ACC112 (cell line): ENCODE data around the gene RPS6KA5.

Experiments used
- H2AFZ ChIP-seq: fragments of 200-600 bp; sonication (generic); one replicate; pipeline ENCODE4 v1.6.0; 2017; ENCODE audit warnings: antibody characterized with exemption, low read length; ENCODE audit not compliant: unreplicated experiment
- H3K27ac ChIP-seq: fragments of 200-600 bp; sonication (generic); 2 replicates; pipeline ENCODE4 v1.5.1; 2014; ENCODE audit warnings: low read depth, mild to moderate bottlenecking, antibody characterized with exemption, low read length, moderate library complexity
- H3K27me3 ChIP-seq: fragments of 200-600 bp; sonication (generic); 2 replicates; pipeline ENCODE4 v1.6.1; 2014; ENCODE audit warnings: mild to moderate bottlenecking, antibody characterized with exemption, low read length, moderate library complexity, mixed read lengths; ENCODE audit not compliant: insufficient read depth
- H3K36me3 ChIP-seq: fragments of 200-600 bp; sonication (generic); 2 replicates; pipeline ENCODE4 v1.6.1; 2016; ENCODE audit warnings: mild to moderate bottlenecking, antibody characterized with exemption, low read length, moderate library complexity, mixed read lengths; ENCODE audit not compliant: insufficient read depth
- H3K4me1 ChIP-seq: fragments of 200-600 bp; sonication (generic); one replicate; pipeline ENCODE4 v1.6.1; 2016; ENCODE audit warnings: low read length, mixed read lengths; ENCODE audit not compliant: insufficient read depth, unreplicated experiment, control insufficient read depth
- H3K4me3 ChIP-seq: fragments of 200-600 bp; sonication (generic); 2 replicates; pipeline ENCODE4 v1.5.1; 2014; ENCODE audit warnings: mild to moderate bottlenecking, low read depth, low read length
- H3K79me2 ChIP-seq: fragments of 200-600 bp; sonication (generic); one replicate; pipeline ENCODE4 v1.6.0; 2016; ENCODE audit warnings: low read length; ENCODE audit not compliant: control insufficient read depth, unreplicated experiment, insufficient read depth

RPS6KA5 gene

DNA sequence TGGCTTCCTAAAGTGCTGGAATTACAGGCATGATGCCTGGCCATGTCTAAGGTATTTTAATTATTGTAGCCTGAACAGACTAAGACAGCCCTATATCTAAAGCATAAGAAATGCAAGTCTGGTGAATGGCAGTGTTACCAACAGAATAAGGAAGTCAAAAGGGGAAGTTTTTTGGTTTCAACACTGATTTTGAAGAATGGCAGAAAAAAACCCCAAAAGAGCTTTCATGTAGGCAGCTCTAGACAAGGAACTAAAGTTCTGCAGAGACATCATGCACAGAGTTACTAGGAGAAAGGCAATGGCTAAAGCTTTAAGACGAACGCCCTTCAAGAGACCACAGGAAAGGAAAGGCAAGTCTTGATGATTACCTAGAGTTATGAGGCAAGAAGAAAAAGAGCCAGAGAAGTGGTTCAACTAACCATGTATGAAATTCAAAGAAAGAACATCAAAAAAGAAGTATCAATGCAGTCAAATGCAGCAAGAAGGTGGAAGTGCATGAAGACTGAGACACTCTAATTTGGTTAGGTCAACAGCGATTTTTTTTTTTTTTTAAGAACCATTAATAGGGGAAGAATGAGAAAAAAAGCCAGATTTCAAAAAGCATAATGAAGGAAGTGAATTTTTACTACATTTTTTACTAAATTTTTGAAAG, 50.8 kb downstream of the RPS6KA5 start:
- Histone ChIP-seq H3K36me3 (no peaks in the 10 kb centered on the region), H3K4me1 (no peaks in the 10 kb centered on the region), H3K4me3 (no peak overlapping the region), H3K27me3 (no peaks in the 10 kb centered on the region), H3K27ac (no peak overlapping the region), H2AFZ (no peak overlapping the region), H3K79me2 (no peaks in the 10 kb centered on the region)

DNA sequence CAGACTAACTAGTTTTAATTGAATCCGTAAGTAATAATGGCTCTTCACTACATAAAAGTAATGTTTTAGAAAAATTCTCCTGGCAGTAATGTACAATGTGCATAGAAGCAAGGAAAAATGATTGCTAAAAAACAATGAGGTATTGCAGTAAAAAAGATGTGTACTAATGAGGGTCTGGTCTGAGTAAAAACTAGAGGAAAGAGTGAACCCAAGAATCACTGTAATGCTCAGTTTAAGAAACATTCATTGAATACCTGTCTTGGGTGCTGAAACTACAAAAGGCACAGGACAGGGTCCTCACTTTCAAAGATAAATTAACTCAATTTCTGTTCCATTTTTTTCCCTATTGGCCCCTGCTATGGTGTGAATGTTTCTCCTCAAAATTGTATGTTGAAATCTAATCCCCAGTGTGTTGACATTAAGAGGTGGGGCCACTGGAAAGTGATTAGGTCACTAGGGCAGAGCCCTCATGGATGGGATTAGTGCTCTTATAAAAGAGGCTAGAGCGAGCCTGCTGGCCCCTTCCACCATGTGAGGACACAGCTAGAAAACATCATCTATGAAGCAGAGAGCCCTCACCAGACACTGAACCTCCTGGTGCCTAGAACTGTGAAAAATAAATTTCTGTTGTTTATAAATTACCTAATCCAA, 51.6 kb downstream of the RPS6KA5 start:
- Histone ChIP-seq H3K27me3 (no peaks in the 10 kb centered on the region), H3K27ac (no peak overlapping the region), H3K36me3 (no peaks in the 10 kb centered on the region), H2AFZ (no peak overlapping the region), H3K79me2 (no peaks in the 10 kb centered on the region), H3K4me3 (no peak overlapping the region), H3K4me1 (no peaks in the 10 kb centered on the region)

DNA sequence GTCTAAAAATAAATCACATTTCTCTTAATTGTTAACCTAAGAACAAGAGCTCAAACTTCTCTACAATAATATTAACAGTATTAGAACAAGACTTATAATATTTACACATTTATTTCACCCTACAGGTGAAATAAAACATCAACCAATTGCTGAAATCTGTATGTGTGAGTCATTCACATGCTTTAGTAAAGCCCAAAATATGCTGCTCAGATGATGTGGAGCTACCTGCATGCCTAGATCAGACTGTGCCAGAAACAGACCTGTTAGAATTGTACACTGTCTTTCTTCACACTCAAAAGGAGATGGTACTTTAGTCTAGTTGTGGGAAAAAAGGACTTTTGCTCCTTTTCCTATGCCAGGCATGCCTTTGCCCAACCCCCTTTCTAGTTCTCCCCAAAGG, 54.7 kb downstream of the RPS6KA5 start:
- Histone ChIP-seq H3K4me1 (no peaks in the 10 kb centered on the region), H3K79me2 (no peaks in the 10 kb centered on the region), H3K36me3 (no peaks in the 10 kb centered on the region), H3K4me3 (no peak overlapping the region), H3K27ac (no peak overlapping the region), H2AFZ (no peak overlapping the region), H3K27me3 (no peaks in the 10 kb centered on the region)

DNA sequence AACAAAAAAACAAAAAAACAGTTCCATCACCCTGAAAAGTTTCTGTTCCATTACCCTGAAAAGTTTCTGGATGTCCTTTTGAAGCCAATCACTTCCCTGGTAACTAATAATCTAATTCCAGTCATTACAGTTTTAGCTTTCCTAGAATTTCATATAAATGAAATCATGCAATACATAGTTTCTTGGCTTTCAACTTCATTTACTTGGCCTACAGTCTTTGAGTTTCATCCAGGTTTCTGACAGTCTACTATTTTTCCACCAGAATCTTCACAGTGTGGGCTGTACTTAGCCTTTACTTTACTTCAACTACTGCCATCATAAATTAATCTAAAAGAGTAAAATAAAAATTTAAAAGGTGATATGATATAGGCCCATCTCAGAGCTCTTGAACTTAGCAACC, 55.5 kb downstream of the RPS6KA5 start:
- Histone ChIP-seq H3K36me3 (no peaks in the 10 kb centered on the region), H2AFZ (no peak overlapping the region), H3K79me2 (no peaks in the 10 kb centered on the region)

DNA sequence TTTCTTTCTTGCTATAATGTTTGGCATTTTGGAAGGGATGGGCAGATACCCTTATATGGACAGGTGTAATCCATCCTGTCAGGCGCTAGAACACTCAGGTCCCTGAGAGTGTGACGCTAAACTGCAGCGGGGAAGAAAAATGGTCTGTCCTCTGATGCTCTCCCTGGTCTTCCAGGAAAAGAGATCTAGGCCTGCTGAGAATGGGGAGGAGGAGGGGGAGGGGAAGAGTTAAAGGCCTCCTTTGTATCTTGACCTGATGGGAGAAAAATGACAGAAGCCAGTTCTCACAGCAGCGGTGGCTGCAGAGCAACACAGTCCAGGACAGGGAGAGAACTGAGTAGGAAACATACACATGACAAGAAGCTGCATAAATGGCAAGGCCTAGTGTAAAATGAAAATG, 61.1 kb downstream of the RPS6KA5 start:
- Histone ChIP-seq H3K27me3 (no peaks in the 10 kb centered on the region), H2AFZ (no peak overlapping the region), H3K36me3 (no peaks in the 10 kb centered on the region), H3K4me1 (no peaks in the 10 kb centered on the region), H3K79me2 (no peaks in the 10 kb centered on the region), H3K4me3 (no peak overlapping the region), H3K27ac (no peak overlapping the region)

More for the DNA sequence above, 55.5 kb downstream of the RPS6KA5 start:
- H3K27ac ChIP-seq = no peak overlapping the region
- no peaks in the 10 kb centered on the region for H3K27me3 ChIP-seq
- no peak overlapping the region for H3K4me3 ChIP-seq
- no peaks in the 10 kb centered on the region for H3K4me1 ChIP-seq

DNA sequence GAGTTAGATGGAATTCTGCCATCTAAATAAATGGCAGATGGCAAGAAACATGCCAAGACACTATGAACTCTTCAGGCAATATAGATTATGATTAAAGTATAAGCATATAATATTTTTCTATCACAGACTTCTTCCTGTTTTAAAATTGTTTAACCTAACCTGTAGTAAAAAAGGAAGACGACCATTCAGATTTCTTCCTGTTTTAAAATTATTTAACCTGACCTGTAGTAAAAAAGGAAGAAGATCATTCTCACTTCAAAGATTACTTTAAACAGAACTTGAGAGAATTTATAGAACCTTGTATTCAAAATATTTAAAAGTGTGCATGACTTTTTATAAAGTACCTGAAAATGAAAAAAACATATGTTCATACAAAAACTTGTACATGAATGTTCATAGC, 63.5 kb downstream of the RPS6KA5 start:
- Histone ChIP-seq H3K79me2 (no peaks in the 10 kb centered on the region), H3K4me3 (no peak overlapping the region), H3K27ac (no peak overlapping the region), H2AFZ (no peak overlapping the region), H3K36me3 (no peaks in the 10 kb centered on the region), H3K27me3 (no peaks in the 10 kb centered on the region), H3K4me1 (no peaks in the 10 kb centered on the region)

DNA sequence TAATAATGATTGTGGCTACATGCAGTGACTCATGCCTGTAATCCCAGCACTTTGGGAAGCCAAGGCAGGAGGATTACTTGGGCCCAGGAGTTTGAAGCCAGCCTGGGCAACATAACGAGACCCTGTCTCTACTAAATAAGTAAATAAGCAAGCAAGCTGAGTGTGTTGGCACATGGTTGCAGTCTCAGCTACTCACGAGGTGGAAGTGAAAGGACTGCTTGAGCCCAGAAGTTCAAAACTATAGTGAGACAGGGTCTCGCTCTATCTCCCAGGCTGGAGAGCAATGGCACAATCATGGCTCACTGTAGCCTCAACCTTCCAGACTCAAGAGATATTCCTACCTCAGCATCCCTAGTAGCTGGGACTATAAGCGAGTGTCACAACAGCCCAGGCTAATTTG, 64.7 kb downstream of the RPS6KA5 start:
- H3K36me3 ChIP-seq = no peaks in the 10 kb centered on the region
- no peaks in the 10 kb centered on the region for H3K4me1 ChIP-seq
- no peaks in the 10 kb centered on the region for H3K79me2 ChIP-seq
- H3K27me3 ChIP-seq = no peaks in the 10 kb centered on the region
- H2AFZ ChIP-seq = no peak overlapping the region
- H3K27ac ChIP-seq = no peak overlapping the region
- H3K4me3 ChIP-seq = no peak overlapping the region

DNA sequence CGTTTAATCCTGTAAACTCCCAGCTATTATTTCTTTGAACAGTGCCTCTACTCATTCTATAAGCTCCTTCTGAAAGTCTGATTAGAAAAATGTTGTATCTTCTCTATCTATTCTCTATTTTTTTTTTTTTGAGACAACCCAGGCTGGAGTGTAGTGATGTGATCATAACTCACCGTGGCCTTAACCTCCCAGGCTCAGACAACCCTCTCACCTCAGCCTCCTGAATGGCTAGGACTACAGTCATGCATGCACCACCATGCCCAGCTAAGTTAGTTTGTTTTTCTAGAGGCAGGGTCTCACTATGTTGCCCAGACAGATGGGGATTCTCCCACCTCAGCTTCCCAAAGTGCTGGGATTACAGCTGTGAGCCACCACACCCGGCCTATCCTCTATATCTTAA, 66.6 kb downstream of the RPS6KA5 start:
- Histone ChIP-seq H3K4me3 (no peak overlapping the region), H3K79me2 (no peaks in the 10 kb centered on the region), H3K36me3 (no peaks in the 10 kb centered on the region), H3K27me3 (no peaks in the 10 kb centered on the region), H3K27ac (no peak overlapping the region), H3K4me1 (no peaks in the 10 kb centered on the region), H2AFZ (no peak overlapping the region)

DNA sequence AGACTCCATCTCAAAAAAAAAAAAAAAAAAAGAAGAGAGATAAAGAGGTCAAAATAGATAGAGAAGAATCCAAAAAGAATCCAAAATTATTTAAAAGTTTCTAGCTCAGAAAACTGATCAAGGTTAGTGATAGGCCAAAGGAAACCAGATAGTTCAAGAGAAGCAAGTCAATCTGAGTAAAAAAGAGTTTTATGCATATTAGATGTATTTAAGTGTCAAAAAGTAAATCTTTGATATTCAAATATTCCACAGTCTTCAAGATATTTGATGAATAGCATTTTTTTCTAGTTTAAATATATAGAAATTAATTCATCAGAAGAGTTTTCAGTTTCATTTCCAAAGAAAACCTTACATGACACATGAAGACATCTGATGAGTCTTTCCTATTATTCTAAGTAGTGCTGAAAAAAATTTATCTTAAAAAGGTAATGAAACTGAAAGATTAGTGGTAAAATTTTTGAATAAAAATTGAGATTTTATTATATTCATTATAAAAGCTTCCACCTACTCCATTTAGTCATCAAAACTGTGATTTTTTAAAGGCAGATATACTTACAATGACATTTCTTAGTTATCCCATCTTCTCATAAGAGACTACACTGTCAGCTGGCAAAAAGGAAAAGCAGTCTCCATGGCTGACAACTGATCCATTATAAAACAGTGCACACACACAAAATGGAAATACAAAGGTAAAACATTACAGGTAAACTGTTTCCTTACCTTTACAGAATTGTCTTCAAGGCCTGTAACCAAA, 68.6 kb downstream of the RPS6KA5 start:
- Histone ChIP-seq H2AFZ (no peak overlapping the region), H3K4me3 (no peak overlapping the region), H3K27me3 (no peaks in the 10 kb centered on the region), H3K27ac (no peak overlapping the region), H3K79me2 (no peaks in the 10 kb centered on the region), H3K36me3 (no peaks in the 10 kb centered on the region), H3K4me1 (peaks cover 6% of the 10 kb centered on the region)

DNA sequence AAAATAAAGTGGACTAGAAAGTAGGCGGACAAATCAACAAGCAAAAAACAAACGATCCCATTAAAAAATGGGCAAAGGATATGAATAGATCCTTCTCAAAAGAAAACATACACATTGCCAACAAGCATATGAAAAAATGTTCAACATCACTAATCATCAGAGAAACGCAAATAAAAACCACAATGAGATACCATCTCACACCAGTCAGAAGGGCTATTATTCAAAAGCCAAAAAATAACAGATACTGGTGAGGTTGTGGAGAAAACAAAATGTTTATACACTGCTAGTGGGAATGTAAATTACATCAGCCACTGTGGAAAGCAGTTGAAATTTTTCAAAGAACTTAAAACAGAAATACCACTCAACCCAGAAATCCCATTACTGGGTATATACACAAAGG, 70.3 kb downstream of the RPS6KA5 start:
- H3K27me3 ChIP-seq = no peaks in the 10 kb centered on the region
- H3K27ac ChIP-seq = no peak overlapping the region
- no peak overlapping the region for H2AFZ ChIP-seq
- peaks cover 6% of the 10 kb centered on the region for H3K4me1 ChIP-seq
- no peak overlapping the region for H3K4me3 ChIP-seq
- no peaks in the 10 kb centered on the region for H3K79me2 ChIP-seq
- no peaks in the 10 kb centered on the region for H3K36me3 ChIP-seq

DNA sequence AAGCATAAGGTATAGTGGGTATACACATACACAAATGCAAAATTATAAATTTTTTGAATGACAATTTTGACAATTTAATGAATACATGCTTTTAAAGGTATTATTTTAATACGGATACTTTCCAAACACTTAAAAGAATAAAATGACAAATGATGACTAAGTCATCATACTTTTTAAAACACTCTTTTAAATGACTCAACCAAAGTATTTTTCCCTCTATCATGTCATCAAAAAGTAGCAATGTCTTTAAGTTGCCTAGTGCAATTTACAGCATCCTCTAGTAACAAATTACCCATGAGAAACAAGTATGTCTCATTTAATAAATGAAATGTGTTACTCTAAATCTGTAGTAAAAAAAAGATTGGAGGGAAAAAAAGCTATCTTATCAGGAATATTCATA, 73.3 kb downstream of the RPS6KA5 start:
- no peak overlapping the region for H3K27ac ChIP-seq
- no peak overlapping the region for H3K4me3 ChIP-seq
- H3K27me3 ChIP-seq = no peaks in the 10 kb centered on the region
- H3K36me3 ChIP-seq = no peaks in the 10 kb centered on the region
- H3K79me2 ChIP-seq = no peaks in the 10 kb centered on the region
- no peak overlapping the region for H2AFZ ChIP-seq
- peaks cover 6% of the 10 kb centered on the region for H3K4me1 ChIP-seq
